ENCODE data around the gene KCNMB2.

Gene KCNMB2

GRCh38 chr3:178765472-178765871 is 229.2 kb downstream of the KCNMB2 start:
- POLR2A ChIA-PET (ENCODE audit: low non-redundant PET), result no interaction called here
- no peak for TF ChIP-seq CTCF (conservative IDR thresholded peaks at IDR 0.05; ENCODE audit: low read depth)
- H3K27ac ChIP-seq, result no peak overlapping the region
- CTCF ChIA-PET, result no interaction called here
- no peak for DNase-seq (ENCODE audit: low spot score)

- ChIA-PET CTCF (no interaction called here), POLR2A (ENCODE audit: low non-redundant PET) (no interaction called here)
- H3K27ac ChIP-seq, result no peak overlapping the region
- no peak for DNase-seq (ENCODE audit: low spot score)
- TF ChIP-seq CTCF (conservative IDR thresholded peaks at IDR 0.05; ENCODE audit: low read depth), result no peak
Measured at GRCh38 chr3:178767581-178767980, 231.3 kb downstream of the KCNMB2 start.

GRCh38 chr3:178768072-178768864 is 232.0 kb downstream of the KCNMB2 start:
- no peak for DNase-seq (ENCODE audit: low spot score)
- no peak for TF ChIP-seq CTCF (conservative IDR thresholded peaks at IDR 0.05; ENCODE audit: low read depth)
- H3K27ac ChIP-seq, result no peak overlapping the region
- ChIA-PET CTCF (interaction anchor here (0.6 kb wide), 1 partner anchor 413 kb away, joined by 4 read pairs; no protein-coding TSS in a partner anchor), POLR2A (ENCODE audit: low non-redundant PET) (no interaction called here)

- no peak for TF ChIP-seq CTCF (conservative IDR thresholded peaks at IDR 0.05; ENCODE audit: low read depth)
- DNase-seq (ENCODE audit: low spot score), result no peak
- no peak overlapping the region for H3K27ac ChIP-seq
- ChIA-PET POLR2A (ENCODE audit: low non-redundant PET) (no interaction called here), CTCF (no interaction called here)
Measured at GRCh38 chr3:178771511-178771910, 235.3 kb downstream of the KCNMB2 start.

- no peak for DNase-seq (ENCODE audit: low spot score)
- ChIA-PET CTCF (interaction anchor here (0.6 kb wide), 1 partner anchor 1078 kb away, joined by 3 read pairs; no protein-coding TSS in a partner anchor), POLR2A (ENCODE audit: low non-redundant PET) (no interaction called here)
- no peak overlapping the region for H3K27ac ChIP-seq
- no peak for TF ChIP-seq CTCF (conservative IDR thresholded peaks at IDR 0.05; ENCODE audit: low read depth)
Measured at GRCh38 chr3:178772746-178773145, 236.5 kb downstream of the KCNMB2 start.

- CTCF ChIA-PET, result no interaction called here
- H3K27ac ChIP-seq, result no peak overlapping the region
- POLR2A ChIA-PET (ENCODE audit: low non-redundant PET), result no interaction called here
- TF ChIP-seq CTCF (conservative IDR thresholded peaks at IDR 0.05; ENCODE audit: low read depth), result no peak
- DNase-seq (ENCODE audit: low spot score), result no peak
Measured at GRCh38 chr3:178773358-178773757, 237.1 kb downstream of the KCNMB2 start.
